HG02798 (cell line): Measurements from ENCODE around the gene OR7A17.

Experiments
- ATAC-seq: cut with Tn5 transposase; IDR thresholded peaks from one replicate; pipeline ENCODE4 v1.9.1; 2021; ENCODE audit warnings: mild to moderate bottlenecking; ENCODE audit not compliant: unreplicated experiment, poor library complexity

The OR7A17 gene

DNA sequence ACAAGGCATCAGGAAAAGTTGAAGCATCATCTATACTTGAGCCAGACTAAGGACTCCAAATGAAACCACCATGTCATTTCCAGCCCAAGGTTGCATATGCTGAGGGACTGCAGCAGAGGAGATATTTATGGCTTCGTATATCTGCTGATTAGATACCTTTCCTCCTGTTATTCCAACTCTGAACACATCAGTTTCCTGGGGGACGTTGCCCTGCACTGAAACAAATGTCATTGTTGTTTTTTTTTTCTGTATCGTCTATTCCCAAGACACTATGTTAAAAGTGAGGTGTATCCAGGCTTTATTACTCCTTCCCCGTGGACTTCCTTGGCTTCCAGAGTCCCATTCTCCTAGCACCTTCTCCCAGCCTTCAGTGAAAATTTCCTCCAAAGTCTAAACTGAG, at the start of gene OR7A17:
Gene OR7A17 (minus strand): TSS at position 101 of the 400 bp plus-strand sequence. CDS start 4,777 bp downstream, outside the sequence.
- ATAC-seq = no peak

DNA sequence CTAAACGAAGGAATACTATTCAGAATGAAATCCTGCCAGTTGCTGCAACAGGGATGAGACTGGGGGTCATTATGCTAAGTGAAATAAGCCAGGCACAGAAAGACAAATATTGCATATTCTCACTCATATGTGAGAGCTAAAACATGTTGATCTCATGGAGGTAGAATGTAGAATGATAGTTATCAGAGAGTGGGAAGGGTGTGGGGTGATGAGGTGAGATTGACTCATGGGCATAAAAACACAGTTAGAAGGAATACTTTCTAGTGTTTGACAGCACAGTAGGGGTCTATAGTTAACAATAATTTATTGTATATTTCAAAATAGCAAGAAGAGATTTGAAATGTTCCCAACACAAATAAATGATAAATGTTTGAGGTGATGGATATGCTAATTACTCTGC, 47.6 kb upstream of the OR7A17 start:
- ATAC-seq = no peak

DNA sequence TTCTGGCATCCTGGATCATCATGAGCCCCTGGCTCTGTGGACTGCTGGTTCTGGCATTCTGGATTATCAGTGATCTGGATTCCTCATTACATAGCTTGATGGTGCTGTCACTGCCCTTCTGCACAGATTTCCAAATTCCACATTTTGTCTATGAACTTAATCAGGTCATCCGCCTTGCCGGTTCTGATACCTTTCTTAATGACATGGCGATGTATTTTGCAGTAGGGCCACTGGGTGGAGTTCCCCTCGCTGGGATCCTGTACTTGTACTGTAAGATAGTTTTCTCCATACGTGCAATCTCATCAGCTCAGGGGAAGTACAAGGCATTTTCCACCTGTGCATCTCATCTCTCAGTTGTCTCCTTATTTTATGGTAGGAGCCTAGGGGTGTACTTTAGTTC, 30.9 kb upstream of the OR7A17 start:
- no peak for ATAC-seq

DNA sequence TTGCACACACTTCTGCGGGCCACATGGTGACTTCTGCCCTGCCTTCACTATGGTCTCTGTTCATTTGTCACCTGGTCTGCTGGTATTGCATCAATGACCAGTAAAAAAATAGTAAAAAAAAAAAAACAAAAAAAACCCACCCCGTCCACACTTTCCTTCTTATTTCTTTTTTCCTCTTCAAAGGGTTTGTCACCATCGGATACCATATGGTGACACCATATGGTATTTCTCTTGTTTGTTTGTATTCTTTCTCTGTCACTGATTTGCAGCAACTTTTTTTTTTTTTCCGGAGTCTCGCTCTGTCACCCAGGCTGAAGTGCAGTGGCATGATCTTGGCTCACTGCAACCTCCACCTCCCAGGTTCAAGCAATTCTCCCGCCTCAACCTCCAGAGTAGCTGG, 29.2 kb upstream of the OR7A17 start:
- no peak for ATAC-seq

DNA sequence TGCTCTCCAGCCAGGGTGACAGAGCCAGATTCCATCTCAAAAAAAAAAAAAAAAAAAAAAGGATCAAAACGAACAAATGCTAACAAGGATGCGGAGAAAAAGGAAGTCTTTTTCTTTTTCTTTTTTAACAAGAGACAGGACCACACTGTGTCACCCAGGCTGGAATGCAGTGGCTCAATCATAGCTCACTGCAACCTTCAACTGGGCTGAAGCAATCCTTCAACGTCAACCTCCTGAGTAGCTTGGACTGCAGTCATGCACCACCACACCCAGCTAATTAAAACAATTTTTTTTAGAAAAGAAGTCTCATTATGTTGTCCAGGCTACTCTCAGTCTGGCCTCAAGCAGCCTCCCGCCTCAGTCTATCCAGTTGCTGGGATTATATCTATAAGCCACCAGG, 20.8 kb upstream of the OR7A17 start:
- no peak for ATAC-seq

DNA sequence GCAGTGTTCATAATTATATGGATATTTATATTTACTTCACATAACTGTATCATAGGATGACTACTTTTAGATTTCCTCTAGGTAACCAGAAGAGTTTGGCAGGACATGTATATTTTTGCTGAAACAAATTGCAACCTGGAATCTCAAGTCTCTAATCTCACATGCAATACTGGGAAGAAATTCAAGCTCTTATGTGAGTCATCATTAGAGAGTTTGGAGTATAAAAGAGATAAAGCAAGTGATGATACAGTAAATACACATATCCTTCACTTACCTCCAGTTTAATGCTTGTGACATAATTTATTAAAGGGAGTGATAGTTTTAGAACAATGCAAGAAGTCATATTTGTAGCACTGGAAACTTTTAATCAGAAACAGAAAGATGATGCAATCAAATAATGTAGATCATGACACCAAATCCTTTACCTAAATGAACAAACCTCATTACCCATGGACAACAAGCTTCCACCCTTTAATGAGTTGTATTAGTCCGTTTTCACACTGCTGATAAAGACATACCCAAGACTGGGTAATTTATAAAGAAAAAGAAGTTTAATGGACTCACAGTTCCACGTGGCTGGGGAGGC, 15.8 kb upstream of the OR7A17 start:
- no peak for ATAC-seq

DNA sequence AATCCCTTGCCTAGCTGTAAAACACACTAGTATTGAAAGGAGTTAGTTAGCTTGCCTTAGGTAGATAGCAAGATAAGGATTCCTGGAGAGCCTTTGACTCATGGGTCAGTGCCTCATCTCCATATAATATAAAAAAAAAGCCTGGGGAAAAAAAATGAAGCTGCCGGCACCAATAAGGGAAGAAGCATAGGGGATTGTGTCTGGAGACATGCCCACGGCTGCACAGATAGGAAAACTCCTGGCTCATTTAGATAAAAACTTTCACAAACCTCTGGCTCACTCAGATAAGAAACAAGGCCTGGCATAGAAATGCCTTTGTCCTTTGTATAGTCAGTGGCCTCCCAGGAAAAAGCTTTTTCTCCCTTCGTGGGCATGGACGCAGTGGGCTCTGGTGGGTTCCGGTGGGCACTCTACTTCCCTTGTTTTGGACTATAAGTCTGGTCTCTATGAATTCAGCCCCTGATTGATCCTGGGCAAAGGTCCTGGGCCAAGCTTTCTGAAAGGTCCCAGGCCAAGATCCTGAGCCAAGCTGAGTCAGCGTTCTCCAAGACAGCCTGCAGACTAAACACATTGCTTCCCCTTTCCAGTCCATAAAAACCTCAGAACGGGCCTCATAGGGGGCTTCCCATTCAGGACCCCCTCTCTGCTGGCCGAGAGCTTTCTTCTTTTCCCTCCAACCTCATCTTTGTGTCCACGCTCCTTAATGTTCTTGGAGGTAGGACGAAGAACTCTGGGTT, 4.9 kb upstream of the OR7A17 start:
- ATAC-seq = no peak

DNA sequence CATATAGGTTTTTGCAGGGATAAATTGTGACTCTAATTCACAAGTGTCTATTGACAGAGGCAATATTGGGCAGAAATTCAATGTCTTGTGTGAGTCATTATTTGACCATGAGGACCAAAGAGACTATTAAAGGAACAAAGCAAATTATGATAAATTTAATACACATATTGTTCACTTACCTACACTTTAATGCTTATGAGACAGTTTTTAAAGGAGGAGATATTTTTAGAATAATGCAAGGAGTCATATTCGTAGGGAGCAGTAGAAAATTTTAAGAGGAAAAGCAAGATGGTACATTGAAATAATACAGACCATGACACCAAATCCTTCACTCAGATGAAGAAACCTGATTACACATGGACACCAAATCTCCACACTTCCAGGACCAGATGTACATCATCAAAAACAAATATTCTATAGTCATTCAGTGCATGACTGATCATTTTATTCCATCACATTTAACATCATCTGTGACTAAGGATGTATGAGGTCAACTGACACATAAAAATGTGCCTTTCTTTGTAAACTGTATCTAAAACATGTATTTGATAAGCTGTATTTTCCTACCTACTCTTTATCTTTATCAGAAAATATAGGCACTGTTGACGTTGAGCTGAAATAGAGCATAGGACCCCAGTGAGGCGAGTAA, 4.2 kb upstream of the OR7A17 start:
- no peak for ATAC-seq

DNA sequence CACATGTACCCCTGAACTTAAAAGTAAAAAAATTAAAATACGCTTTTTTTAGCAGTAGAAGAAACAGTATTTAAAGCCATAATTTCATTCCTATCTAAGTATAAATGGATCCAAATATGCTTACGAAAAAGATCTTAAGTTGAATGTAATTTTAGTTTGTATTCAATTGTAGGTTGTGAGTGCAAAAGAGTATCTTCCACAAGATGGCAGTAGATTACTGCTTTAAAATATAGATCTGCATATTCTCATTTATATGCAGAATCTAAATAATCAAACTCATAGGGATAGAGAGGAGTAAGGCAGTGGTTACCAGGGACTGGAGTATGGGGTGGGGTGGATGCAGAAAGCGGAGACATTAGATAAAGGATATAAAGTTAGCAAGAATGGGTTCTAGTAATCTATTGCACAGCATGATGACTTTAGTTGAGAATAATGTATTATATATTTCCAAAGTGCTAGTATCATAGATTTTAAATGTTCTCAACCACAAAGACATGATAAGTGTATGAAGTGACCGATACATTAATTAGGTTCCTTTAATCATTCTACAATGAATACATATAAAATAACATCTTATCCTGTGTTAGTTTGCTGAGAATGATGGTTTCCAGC, 14.2 kb downstream of the OR7A17 start:
- no peak for ATAC-seq

DNA sequence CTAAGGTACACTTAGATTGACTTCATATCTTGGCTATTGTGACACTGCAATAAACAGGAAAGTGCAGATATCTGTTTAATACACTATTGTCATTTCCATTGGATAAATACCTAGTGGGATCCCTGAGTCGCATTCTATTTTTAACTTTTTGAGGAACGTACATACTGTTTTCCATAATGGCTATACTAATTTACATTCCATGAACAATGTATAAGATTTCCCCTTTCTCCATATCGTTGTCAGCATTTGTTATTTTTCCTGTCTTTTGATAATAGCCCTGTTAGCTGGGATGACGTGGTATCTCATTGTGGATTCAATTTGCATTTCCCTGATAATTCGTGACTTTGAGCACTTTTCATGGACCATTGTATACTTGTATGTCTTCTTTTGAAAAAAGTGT, 17.4 kb downstream of the OR7A17 start:
- ATAC-seq = no peak

DNA sequence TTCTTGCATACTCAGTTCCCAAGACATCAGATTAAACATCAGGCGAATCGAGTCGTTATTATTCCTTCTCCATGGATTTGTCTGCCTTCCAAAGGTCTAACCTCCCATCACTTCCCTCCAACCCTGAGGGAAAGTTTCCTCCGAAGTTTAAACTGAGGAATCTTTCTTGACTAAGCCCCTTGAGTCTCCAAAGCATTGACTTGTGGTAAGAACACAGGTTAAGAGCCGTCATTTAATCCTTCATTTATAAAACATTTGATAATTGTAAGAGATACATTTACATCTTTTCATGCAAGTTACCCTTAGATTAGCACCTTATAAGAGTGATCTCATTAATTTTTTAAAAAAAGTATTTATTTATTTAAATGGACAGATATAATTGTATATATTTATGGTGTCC, 37.1 kb downstream of the OR7A17 start, which contains the start of gene OR7A10:
Gene OR7A10 (minus strand): TSS at position 101 of the 400 bp plus-strand sequence. CDS start 7,045 bp downstream, outside the sequence.
- no peak for ATAC-seq

DNA sequence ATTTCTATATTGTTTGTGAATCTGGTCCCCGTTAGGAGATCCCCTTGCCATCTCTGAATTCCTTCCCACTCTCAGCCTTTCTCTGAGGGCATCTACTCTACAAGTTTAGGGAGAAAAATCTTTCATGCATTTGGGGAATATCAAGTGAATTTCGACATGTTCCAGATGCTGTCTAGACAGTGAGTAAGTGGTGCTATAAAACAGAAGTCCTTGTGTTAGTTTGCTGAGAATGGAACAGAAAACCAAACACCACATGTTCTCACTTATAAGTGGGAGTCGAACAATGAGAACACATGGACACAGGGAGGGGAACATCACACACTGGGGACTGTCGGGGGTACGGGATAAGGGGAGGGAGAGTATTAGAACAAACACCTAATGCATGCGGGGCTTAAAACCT, 42.4 kb downstream of the OR7A17 start:
- no peak for ATAC-seq

DNA sequence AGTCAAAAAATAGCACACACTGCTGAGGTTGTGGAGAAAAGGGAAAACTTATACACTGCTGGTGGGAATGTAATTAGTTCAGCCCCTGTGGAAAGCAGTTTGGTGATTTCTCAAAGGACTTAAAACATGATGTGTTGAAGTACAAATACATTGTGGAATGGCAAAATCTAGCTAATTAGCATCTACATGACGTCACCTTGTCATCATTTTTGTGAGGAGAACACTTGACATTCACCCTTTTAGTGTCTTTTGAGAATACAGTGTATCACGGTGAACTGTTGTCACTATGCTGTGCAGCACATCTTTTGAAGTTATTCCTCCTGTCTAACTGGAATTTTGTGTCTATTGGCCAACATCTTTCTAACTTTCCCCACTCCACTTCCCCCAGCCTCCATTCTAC, 42.8 kb downstream of the OR7A17 start:
- ATAC-seq = no peak

DNA sequence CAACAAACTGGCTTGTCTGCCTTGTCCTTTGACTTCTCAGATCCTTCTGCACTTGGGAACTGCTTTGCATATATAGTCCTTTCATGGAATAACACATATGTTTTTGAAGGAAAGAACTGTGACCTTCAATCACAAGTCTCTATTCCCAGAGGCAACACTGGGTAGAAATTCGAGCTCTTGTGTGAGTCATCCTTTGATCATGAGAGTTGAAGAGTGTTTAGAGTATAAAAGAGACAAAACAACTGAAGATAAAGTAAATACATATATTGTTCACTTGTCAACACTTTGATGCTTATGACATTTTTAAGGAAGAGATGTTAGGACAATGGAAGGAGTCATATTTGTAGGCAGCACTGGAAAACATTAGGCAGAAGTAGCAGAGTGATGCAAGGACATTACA, 45.7 kb downstream of the OR7A17 start:
- ATAC-seq = no peak

DNA sequence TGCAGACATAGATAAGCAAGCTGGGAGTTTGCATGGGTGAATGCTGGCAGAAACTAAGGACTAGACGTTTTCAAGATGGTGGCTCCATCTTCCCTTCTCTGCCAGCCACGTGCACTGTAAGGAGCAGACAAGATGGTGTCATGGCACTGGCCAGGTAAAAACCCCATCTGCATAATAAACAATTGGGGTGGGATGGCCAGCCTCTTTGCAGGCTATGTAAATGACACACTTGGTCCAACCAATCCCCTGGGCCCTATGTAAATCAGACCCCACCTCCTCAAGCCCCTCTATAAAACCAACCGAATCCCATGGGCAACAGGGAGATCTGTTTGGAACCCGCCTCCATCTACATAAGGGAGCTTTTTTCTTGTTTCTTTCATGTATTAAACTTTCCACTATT, 48.5 kb downstream of the OR7A17 start:
- no peak for ATAC-seq

DNA sequence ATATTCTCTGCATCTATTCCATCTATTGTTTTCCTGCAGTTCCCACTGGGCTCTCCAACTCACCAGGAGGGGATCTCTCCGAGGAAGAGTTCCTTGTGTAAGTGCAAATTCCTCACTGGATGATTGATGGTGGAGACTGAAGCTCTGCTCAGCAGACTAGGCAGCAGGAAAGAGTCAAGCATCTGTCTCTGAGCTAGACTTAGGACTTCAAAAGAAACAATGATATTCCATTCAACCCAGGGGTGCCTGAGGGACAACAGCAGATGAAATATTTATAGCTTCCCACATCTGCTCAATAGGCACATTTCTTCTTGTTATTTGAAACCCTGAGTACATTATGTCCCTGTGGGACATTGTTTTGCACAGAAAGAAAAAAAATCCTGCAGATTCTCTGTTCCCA, 50.9 kb downstream of the OR7A17 start, which contains the start of the genes OR7A5 and OR7C1:
Gene OR7A5 (minus strand): TSS at position 175 of the 400 bp plus-strand sequence. CDS start 6,944 bp downstream, outside the sequence.
Gene OR7C1 (minus strand): TSS at position 175 of the 400 bp plus-strand sequence. CDS start 35,049 bp downstream, outside the sequence.
- no peak for ATAC-seq

DNA sequence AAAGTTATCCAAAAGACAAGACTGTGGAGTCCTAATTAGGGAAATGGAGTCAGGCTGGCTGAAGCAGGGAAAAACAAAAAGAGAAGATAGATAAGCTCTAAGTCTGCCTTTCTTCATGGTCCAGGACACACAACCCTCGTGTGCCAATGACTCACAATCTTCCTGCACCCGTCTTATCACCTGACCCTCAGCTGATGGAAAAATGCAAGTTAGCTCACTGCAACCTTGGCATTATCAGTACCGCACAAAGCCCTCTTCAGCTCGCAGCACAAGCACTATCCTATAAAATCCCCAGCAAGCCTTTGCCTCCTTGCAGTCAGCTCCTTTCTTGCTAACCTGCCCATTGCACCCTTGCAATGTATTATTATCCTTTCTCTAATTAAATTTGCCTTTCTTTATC, 55.2 kb downstream of the OR7A17 start:
- no peak for ATAC-seq
